ENCODE results near the gene PIK3CD.
"Not testable (repeated sequence)": the region's sequence is repeated elsewhere in the genome, so short reads cannot be mapped to it uniquely, and the experiment has no call there.

Gene PIK3CD

GRCh38 chr1:9746211-9746610 lies 94.7 kb downstream of the PIK3CD start:
- DNase-seq: no peak

DNA sequence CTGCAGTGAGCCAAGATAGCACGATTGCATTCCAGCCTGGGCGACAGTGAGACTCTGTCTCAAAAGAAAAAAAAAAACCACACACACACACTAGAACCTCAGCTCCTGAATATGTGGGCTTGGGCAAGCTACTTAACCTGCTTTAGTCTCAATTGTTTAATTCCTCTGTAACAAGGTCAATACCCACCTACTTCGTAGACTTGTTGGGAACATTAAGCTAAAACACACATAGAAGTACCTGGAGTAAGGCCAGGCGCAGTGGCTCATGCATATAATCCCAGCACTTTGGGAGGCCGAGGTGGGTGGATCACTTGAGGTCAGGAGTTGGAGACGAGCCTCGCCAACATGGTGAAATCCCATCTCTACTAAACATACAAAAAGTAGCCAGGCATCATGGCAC lies 95.1 kb downstream of the PIK3CD start:
- DNase-seq: no peak

DNA sequence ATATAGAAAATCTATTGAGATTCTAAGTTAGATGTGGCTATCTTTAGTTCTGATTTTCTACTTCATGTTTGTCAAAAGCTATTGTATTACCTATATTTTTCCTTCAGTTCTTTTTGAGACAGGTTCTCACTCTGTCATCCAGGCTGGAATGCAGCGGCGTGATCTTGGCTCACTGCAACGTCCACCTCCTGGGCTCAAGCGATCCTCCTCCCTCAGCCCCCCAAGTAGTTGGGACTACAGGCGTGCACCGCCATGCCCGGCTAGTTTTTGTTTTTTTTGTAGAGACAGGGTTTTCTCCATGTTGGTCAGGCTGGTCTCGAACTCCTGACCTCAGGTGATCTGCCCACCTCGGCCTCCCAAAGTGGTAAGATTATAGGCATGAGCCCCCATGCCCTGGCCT lies 96.9 kb downstream of the PIK3CD start:
- not testable (repeated sequence) for DNase-seq

- no peak for DNase-seq
Measured at GRCh38 chr1:9749361-9749760, 97.8 kb downstream of the PIK3CD start.

DNA sequence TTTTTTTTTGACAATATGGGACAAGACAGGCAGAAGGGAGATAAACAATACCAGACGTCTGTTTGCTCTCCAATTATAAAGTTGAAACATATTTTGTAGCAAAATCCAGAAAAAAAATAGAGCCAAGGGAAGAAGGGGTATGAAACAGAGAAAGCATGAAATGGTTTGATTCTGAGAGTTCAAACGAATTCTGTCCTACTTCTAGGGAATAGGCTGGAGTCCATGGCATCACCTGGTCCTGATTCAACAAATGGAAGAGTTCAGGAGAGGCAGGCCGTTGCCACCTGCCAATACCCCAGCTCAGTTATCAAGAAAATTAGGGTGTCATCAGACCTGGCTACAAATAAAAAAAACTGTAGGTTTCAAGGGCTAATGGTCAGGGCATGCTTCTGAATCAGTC lies 100.4 kb downstream of the PIK3CD start:
- no peak for DNase-seq

GRCh38 chr1:9753121-9753531 lies 101.6 kb downstream of the PIK3CD start:
- DNase-seq: no peak

DNA sequence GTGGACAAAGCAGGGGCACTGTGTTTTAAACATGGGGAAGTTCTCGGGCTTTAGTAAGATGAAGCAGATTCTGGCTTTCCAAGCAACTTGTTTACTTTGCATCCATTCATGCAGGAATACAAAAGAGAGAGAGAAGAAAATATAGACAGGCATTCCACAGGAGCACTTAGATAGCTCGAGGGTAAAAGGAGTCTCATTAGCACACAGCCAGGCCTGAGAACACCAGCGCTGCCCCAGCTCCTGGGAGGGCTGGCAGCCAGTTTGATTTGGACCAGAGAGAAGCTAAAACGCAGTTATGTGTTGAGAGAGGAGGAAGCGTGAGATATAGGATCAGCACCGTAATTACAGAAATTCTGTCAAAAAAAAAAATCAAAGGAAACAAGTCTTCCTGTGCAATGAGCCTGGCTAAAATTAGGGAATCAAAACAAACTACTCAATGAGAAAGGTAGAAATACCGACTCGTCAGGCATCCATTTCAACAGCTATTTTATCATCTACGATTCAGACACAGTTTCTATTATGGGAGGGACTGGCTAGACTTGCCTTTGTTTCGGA lies 104.0 kb downstream of the PIK3CD start:
- no peak for DNase-seq

GRCh38 chr1:9758559-9759121 lies 107.1 kb downstream of the PIK3CD start:
- DNase-seq: no peak

GRCh38 chr1:9759939-9760338 lies 108.4 kb downstream of the PIK3CD start:
- DNase-seq: no peak

DNA sequence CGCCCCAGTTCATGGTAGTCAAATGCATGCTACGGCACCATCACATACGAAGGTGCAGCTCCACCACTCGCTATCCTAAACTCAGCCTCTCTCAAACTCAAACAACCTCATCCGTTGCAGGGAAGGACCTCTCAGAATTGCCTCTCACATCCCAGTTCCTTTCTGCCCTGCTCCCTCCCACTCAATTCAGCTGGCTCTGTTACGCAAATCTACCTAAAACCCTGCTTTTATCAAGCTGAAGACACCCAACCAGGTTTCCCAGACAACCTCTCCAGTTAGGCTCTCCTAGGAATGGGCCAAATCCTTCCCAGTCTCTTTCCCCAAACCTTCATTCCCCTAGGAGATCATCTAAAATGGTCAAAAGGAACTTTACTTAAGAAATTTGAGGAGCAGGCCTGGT lies 109.3 kb downstream of the PIK3CD start:
- no peak for DNase-seq

GRCh38 chr1:9761855-9762254 lies 110.3 kb downstream of the PIK3CD start:
- no peak for DNase-seq

- not testable (repeated sequence) for DNase-seq
Measured at GRCh38 chr1:9762446-9762845, 110.9 kb downstream of the PIK3CD start.

DNA sequence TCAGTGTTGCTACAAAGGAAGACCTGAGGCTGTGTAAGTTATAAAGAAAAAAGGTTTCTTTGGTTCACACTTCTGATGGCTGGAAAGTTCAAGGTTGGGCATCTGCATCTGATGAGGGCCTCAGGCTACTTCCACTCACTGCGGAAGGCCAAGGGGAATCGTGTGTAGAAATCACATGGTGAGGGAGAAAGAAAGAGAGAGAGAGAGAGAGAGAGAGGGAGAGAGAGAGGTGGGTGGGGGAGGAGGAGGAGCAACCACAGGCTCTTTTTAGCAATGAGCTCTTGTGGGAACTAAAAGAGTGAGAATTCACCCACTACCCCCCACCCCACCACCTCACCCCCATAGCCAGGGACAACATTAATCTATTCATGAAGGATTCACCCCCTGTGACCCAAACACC lies 112.4 kb downstream of the PIK3CD start:
- no peak for DNase-seq

- no peak for DNase-seq
Measured at GRCh38 chr1:9764550-9764949, 113.0 kb downstream of the PIK3CD start.

DNA sequence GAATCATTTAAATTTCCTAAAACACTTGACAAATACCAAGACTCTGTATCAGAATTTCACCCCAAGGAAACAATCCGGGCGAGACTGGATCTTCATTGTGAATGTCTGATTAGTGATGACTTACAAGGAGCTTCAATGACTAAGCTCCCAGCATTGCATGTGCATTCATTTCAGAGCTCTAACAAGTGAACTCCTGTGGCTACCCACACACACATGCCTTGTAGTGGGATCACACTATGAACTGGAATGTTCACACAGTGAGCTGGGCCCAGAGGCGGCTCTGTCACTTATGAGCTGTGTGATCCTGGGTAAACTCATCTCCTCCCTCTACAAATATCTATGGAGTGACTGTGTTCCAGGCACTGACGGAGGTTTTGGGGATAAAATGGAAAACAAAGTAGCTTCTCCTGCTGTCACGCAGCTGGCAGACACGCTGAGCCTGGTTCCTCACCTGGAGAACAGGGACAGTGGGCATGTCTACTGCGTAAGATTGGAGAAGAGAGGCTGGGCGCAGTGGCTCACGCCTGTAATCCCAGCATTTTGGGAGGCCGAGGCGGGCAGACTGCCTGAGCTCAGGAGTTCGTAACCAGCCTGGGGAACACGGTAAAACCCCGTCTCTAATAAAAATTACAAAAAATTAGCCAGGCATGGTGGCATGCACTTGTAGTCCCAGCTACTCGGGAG lies 115.4 kb downstream of the PIK3CD start:
- DNase-seq: no peak

DNA sequence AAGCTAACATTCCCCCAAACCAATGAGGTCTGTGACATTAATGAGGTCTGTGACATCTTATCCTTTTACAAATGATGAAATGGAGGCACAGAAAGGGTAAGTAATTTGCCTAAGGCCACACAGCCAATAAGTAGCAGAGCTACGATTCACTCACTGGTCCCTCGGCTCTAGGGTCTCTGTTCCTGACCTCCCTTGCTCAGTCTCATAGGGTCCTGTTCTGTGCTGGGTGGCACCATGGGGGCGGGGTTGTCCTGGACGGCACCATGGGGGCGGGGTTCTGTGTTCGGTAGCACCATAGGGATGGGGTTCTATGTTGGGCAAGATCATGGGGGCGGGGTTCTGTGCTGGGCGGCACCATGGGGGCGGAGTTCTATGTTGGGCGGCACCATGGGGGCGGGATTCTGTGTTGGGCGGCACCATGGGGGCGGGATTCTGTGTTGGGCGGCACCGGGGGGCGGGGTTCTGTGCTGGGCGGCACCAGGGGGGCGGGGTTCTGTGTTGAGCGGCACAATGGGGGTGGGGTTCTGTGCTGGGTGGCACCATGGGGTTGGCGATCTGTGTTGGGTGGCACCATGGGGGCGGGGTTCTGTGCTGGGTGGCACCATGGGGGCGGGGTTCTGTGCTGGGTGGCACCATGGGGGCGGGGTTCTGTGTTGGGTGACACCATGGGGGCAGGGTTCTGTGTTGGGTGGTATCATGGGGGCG lies 116.6 kb downstream of the PIK3CD start:
- no peak for DNase-seq

DNA sequence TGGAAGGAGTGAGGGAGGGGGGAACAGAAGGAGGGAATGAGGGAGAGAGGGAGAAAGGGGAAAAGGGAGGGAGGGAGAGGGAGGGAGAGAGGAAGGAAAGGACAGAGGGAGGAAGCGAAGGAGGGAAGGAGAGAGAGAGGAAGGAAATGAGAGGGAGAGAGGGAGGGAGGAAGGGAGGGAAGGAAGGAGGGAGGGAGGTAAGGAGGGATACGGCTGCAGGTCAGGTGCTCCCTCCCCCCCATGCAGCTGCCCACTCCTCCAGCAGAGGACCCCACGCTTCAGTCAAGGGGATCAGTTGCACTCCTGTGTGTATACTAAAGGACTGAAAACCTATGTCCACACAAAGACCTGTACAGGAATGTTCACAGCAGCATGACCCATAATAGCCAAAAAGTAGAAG lies 117.5 kb downstream of the PIK3CD start:
- DNase-seq: no peak

DNA sequence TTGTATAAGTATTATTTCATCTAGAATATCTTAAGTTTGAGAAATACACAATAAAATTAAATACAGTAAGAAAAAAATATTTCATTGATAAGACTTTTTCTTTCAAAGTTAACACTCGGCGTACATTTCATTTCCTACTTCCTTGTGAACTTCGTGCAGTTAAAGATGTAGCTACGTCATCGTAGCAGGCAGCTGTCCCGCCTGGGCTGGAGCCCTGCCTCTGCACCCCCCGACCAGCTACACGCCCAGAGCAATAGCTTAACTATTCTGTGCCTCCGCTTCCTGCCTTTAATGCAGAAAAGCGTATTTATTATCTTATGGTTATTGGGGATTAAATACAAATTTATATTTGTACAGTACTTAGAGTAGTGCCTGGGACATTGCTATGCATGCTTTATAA lies 118.8 kb downstream of the PIK3CD start:
- DNase-seq: no peak

DNA sequence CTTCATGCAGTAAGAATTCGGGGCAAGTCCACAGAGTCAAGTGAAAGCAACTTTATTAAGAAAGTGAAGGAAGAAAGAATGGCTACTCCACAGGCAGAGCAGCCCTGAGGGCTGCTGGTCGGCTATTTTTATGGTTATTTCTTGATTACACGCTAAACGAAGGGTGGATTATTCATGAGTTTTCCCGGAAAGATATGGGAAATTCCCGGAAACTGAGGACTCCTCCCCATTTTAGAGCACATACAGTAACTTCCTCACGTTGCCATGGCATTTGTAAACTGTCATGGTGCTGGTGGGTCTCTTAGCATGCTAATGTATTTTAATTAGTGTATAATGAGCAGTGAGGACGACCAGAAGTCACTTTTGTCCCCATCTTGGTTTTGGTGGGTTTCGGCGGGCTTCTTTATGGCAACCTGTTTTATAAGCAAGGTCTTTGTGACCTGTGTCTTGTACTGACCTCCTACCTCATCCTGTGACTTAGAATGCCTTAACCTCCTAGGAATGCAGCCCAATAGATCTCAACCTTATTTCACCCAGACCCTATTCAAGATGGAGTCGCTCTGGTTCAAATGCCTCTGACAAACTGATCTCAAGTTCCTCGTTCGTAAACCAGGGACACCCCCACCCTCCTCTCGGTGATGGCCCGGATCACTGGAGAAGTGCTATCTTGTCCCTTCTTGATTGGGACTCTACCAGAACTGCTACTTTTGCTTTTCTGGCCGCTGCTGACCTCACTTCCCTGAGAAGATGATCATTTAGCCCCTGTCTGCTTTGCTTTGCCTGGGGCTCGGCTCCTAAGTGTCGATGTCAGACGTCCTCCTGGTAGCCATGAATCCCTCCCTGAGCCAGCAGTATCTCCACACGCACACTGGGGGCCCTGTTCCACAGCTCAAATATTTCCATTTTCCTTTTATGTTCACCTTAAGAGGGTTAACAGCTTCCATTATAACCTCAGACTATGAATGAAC lies 123.5 kb downstream of the PIK3CD start:
- no peak for DNase-seq

DNA sequence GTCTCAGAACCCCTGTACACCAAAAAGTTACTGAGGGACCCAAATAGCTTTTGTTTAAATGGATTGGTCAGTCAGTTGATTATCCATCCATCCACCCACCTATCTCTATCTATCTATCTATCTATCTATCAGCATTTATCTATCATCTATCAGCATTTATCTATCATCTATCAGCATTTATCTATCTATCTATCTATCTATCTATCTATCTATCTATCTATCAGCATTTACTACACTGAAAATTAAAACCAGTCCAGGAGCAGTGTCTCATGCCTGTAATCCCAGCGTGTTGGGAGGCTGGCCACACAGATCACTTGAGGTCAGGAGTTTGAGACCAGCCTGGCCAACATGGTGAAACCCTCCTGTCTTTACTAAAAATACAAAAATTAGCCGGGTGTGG lies 125.2 kb downstream of the PIK3CD start:
- no peak for DNase-seq

Data from DMS 273 treated with DMSO at 0.1 percent for 48 hours (cell line).